GM18951 (cell line): ENCODE data around the gene ZNF280B.

Experiments
- POLR2A ChIP-seq: IDR thresholded peaks from 4 replicates; pipeline ENCODE4 v1.6.1; 2011; ENCODE audit warnings: mild to moderate bottlenecking; ENCODE audit not compliant: insufficient read length, insufficient read depth; ENCODE audit errors: extremely low read depth
- in situ Hi-C: fragments of 300-500 bp; cut with MboI; formaldehyde crosslinking; loops from one replicate; pipeline ENCODE4 v1.12.0; 2022; ENCODE audit warnings: low sequenced_read_pairs, mixed read lengths, inconsistent platforms; ENCODE audit not compliant: unreplicated experiment

The ZNF280B gene, protein sequence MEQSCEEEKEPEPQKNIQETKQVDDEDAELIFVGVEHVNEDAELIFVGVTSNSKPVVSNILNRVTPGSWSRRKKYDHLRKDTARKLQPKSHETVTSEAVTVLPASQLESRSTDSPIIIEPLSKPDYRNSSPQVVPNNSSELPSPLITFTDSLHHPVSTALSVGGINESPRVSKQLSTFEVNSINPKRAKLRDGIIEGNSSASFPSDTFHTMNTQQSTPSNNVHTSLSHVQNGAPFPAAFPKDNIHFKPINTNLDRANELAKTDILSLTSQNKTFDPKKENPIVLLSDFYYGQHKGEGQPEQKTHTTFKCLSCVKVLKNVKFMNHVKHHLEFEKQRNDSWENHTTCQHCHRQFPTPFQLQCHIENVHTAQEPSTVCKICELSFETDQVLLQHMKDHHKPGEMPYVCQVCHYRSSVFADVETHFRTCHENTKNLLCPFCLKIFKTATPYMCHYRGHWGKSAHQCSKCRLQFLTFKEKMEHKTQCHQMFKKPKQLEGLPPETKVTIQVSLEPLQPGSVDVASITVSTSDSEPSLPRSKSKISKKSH

DNA sequence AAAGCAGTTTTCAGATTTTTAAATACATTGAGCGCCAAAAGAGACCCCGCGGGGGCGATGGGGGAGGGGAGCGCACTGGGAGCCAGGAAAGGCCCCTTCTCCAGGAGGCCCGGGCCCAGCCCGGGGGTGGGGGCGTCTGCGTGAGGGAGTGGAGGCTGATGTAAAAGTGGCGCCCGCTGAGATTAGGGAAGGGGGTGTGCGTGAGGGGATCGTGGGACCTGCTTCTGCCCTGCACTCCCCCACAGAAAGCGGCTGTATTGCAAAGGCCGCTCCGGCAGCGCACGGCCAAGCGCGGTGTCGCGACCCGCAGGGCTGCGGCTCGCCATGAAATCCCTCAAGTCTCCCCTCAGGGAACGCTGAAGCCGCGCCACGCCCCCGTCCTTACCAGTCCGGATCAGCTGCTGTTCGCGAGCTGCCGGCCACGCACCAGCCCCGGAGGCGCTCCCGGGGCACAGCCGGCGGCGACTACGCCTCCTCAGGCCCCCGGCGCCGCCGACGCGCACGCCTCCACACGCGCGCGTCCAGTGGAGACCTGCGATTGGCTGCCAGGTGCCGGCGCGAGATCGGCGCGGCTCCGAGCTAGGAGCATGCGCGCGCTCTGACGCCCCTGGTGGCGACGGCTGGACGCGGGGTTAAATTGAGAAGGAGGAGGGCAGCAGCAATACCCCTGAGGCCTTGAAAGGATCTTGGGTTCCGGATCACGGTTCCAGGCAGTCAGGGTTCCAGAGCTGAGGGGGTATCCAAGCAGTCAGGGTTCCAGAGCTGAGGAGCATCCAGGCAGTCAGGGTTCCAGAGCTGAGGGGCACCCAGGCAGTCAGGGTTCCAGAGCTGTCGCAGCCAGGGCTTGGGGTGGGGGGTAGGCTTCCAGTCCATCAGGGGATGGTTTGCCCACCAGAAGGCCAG lies at the start of gene ZNF280B:
ZNF280B (minus strand) TSS at position 469 of the 903 bp plus-strand sequence. CDS start 19,344 bp downstream, outside the sequence.
- peak; percentile 60 for TF ChIP-seq POLR2A
- in situ Hi-C loops, result no loop called here

DNA sequence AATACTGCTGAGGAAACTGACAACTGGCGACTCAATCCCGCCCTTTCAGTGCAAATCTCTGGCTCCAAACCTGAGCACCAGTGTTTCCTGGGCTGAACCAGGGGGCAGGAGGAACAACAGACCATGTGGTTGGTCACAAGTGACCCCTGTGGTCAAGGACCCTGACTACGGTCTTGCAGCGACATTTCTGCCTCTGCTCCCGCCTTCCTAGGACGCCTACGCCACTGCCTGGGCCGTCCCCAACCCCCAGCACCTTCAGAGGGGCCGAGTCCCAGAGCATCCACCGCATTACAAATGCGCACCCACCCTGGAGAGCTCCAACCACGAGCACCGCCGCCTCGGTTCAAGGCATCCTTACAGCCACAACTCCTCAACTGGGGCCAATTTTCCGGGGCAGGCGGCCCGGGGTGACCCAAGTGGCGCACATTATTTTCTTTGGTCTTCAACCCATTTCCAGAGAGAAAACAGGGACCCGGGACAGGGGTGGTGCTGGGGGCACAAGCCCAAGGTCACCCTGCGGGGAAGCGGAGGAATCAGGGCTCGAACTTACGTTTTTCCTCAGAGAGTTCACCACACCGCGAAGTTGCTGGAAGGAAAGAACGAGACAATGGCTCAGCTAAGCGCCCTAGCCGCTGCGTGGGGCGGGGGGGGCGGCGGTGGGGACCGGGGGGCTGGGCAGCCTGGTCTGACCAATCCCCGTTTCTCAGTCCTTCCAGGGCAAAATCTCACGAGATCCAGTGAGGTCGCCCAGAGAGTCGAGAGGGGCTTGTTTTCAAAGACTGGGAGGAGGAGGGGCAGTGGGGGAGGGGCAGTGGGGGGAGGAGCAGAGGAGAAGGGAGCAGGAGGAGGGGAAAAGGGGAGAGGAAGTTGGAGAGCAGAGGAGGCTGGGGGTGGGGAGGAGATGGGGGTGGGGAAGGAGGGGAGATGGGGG lies 48.7 kb upstream of the ZNF280B start:
- in situ Hi-C loops, result no loop called here
- TF ChIP-seq POLR2A, result no peak

DNA sequence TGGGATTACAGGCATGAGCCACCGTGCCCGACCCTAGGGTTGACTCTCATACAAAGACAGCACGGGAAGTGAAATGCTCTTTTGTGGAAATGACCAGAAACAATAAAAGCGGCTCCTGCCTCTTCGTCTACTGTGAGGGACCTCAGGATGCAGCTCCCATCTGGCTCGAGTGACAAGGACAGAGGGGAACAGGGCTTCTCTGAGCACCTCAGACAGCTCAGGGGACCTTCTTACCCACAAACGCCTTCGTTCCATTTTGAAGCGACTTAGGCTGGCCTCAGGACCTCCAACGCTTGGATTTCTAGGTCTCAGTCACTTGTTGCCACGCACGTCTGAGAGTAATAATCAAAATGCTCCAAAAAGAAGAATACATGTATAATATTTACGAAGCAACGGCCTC lies 48.0 kb upstream of the ZNF280B start:
- TF ChIP-seq POLR2A, result no peak
- in situ Hi-C loops, result no loop called here

DNA sequence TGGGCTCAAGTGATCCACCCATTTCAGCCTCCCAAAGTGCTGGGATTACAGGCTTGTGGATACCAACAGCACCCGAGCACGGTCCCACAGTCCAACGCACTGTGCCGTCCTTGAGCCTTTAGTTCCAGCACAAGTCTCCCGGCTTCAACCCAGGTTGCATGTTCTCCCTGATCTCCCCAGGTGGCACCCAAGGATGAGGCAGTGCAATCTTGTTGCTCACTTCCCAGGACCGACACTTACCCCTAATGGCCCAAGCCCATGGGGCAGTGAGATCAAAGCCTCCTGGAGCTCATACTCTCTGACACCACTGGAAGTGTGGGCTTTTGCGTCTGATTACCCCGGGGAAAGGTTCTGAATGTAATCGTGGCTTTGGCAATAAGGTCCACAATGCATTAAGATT lies 47.1 kb upstream of the ZNF280B start:
- TF ChIP-seq POLR2A, result no peak
- in situ Hi-C loops, result no loop called here

DNA sequence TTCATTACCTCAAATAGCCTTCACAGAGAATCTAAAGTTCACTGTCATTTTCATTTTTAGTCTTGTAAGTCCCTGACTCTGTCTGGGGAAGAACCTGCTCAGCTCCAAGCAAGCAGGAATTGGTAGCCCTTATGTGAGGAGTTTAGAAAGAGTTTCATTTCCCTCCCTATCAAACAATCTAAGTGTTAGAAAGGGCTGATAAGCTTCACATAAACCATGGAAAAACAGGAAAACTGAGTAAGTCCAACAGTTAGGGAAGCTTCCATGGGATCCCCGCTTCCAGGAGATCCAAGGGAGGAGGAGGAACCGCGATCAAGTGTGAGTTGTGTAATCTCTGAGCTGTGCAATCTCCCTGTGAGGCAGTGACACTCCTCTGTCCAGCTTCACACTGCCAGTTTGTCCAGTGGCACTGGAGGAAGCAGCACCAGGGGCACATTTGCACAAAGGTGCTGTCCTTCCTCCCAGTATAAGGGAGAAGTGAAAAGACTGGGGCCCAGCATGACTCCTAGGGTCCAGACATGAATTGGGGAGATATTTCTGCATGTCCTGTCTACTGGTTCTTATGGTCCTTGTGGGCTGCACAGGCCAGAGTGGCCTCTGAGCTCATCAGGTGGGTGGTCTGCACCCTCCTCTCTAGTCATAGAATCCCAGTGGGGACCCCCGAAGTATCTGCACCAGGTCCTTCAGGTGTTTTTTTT lies 46.2 kb upstream of the ZNF280B start:
- no peak for TF ChIP-seq POLR2A
- in situ Hi-C loops, result no loop called here

DNA sequence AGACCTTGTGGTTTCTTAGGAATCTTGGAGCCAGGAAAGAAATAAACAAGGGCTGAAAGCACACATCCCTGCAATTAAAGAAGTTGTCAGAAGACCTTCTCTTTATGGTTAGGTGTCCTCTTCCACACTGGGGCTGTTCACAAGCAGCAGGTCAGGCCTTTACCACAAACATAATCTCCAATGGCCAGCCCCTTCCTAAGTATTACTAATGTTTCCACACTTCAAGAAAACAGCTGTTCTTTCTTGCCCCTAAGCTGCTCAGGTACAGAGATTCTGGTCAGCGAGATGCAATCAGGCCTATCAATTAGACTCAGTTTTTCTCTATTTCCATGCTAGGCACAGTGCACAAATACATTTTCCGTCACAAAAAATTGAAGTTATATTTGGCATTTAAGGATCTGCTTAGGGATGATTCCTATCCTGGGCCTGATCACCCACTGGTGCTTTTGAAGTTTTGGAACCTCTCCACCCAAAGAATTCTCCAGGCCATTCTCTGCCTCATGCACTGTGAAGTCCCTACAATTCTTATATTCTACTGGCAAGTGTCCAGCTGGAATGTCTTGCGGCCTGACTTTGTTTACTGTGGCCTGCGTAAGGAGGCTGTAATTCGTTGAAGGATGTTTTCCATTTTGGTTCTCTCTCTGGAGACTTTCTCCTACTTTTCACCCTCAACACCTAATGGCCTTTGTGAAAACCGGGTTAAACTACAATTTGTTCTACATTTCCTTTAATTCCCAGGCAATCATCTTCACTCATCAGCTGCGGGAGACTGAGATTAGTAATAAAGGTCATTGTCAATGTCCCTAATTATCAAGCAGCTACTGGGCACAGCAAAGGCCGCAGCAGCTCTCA lies 45.4 kb upstream of the ZNF280B start:
- in situ Hi-C loops, result no loop called here
- TF ChIP-seq POLR2A, result no peak

DNA sequence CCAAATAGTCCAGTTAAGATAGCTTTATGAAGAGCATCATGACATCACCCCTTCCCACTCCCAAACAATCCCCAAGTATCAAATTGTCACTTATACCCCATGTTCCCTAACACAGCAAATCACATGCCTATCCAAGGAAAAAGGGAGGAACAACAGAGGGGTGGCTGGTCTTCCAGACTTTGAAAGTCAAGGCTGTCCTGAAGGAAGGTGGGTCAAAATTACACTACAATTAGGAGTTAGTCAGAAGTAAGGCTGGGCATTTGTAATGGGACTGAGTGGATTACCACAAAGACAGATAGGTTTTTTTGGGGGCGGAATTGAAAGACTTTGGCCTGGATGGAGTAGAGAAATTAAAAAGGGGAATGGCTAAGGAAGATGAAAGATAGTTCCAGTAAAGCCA lies 44.6 kb upstream of the ZNF280B start:
- no peak for TF ChIP-seq POLR2A
- in situ Hi-C loops, result no loop called here

DNA sequence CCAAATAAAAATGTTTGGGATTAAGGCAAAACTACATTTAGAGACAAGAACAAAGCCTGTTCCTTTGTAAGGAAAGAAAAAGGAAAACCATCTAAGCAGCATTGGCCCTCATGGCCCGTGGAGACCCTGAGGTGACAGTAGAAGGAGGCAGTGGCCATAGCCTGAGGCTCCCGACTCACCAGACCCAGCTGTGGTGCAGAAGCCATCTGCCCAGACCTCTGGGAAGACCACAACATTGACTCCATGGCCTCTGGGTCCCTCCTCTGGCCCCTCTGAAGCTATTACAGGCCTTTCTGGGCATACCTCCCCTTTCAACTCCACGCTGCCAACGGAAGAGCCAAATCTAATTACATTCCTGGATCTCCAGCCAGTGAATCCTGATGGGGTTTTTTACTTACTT lies 44.1 kb upstream of the ZNF280B start:
- TF ChIP-seq POLR2A, result no peak
- in situ Hi-C loops, result no loop called here

DNA sequence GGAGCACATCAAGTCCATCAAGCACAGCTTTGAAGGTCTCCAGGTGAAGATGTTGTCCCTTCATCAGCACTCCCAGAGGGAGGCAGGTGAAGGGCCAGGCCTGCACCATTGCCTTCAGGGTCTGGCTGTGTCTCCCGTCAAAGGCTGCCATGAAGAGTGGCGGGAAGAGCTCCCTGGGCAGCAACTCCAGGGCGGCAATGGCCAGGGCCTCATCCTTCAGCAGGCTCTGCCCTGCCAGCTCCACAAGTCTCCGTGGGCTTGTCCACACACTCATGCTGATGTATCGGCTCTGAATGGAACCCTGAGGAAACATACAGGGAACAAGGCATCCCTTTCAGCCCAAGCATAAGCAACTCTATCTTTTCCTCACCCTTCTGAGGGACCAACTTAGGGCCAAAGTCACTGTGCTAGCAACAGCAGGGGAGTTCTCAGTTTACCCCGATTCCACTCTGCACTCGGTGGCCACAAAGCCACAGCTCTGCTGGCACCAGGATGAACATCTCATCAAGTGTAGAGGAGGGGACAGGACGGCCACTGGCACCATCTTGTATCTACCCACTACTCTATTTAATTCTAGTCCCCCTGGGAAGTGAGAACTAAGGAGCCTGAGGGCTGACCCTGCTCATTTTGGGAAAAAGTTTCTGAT lies 42.4 kb upstream of the ZNF280B start:
- in situ Hi-C loops, result no loop called here
- no peak for TF ChIP-seq POLR2A

DNA sequence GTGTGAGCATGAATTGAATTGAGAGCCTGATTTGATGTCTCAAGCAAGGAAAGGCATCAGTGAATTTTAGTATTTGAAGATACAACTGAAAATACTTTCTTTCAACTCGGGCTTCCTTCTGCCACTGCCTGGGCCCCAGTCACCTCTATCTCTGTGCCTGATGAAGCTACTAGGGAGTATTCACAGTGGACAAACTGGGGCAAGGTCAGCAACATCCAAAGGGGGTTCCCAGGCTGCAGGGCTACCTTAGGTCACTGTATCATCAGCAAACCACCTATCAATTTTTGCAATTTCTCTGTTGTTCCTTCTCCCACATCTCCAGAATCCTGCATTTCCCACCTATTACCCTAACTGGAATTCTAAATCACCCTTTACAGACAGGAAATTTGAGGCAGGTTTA lies 40.4 kb upstream of the ZNF280B start:
- TF ChIP-seq POLR2A, result no peak
- in situ Hi-C loops, result no loop called here

DNA sequence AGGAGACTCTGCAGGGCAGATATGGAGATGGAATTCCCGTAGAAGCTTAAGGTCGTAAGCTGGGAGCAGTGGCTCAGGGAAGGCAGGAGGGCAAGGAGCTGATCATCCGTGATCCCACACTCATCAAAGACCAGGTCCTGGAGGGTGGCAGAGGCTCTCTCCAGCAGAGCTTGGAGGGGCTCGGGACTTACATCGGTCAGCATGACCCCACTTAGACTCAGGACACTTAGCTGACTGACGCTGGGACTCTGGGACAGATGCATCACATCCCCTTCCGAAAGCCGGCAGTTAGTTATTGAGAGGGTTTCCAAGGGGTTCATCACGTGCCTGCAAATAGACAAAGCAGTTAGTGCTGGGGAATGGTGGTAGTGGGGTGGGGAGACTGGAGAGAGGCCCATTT lies 39.8 kb upstream of the ZNF280B start:
- TF ChIP-seq POLR2A, result no peak
- in situ Hi-C loops, result no loop called here

DNA sequence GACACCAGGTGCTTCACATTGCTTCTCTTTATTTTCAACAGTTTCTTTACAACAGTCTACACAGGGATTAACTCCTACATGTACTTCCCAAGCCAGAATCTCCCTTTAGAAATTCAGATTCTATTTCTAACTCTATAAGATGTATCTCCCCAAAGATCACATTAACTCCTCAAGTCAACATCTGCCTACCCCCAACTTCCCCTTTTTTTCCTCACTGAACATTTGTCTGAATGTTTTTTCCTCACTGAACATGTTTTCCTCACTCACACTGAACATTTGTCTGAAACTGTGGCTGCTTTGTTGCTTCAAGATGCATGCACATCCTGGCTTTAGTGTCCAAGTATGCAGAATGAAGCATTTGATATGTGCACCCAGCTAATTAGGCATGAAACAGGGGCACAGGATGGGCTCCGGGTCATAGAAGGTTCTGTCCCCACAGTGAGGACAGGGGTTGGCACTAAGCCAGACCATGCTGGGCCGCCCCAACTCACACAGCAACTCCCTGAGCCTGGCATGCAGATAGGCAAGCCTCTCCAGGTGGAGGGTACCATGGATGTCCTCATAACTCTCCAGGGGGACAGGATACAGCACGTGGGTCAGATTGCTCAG lies 39.3 kb upstream of the ZNF280B start:
- no peak for TF ChIP-seq POLR2A
- in situ Hi-C loops, result no loop called here
